ENCODE results near the gene ARHGAP10. TPM values are rescaled to one million over a fixed set of nuclear protein-coding genes. Genes with fewer than 3 reads are reported as not detected.

ARHGAP10 gene
- total and polyA plus RNA-seq, 3 experiments from 2014 or later: 8.6 to 14.0 (median 9.7) TPM

GRCh38 chr4:147821555-147821954 is 89.7 kb downstream of the ARHGAP10 start:
- Histone ChIP-seq H3K4me1 (ENCODE audit: insufficient read depth, low read length) (no peaks in the 10 kb centered on the region), H3K27ac (ENCODE audit: low read depth, low read length) (no peak overlapping the region), H3K9me3 (ENCODE audit: low read length) (no peaks in the 10 kb centered on the region), H3K27me3 (ENCODE audit: insufficient read depth, low read length, poor library complexity, severe bottlenecking) (no peaks in the 10 kb centered on the region), H3K36me3 (ENCODE audit: insufficient read depth, low read length) (no peaks in the 10 kb centered on the region), H3K4me3 (ENCODE audit: low read length) (no peak overlapping the region)
- H3K36me3 Mint-ChIP-seq: peaks cover 8 to 10% (median 10%) of the 10 kb centered on the region in 3 donors
- H3K27ac Mint-ChIP-seq: no peak overlapping the region
- ChIA-PET CTCF (no interaction called here), POLR2A (no interaction called here)
- H3K4me1 Mint-ChIP-seq: peaks cover 2 to 5% (median 4%) of the 10 kb centered on the region in 3 donors
- no peaks in the 10 kb centered on the region for H3K9me3 Mint-ChIP-seq
- no peak for DNase-seq
- H3K27me3 Mint-ChIP-seq: no peaks in the 10 kb centered on the region
- no peak overlapping the region for H3K4me3 Mint-ChIP-seq

- H3K27ac ChIP-seq (ENCODE audit: low read depth, low read length): no peak overlapping the region
- no peak for DNase-seq
- H3K36me3 ChIP-seq (ENCODE audit: insufficient read depth, low read length): no peaks in the 10 kb centered on the region
- no peaks in the 10 kb centered on the region for H3K27me3 ChIP-seq (ENCODE audit: insufficient read depth, low read length, poor library complexity, severe bottlenecking)
- no peak overlapping the region for H3K4me3 ChIP-seq (ENCODE audit: low read length)
- H3K9me3 Mint-ChIP-seq: no peaks in the 10 kb centered on the region
- H3K27ac Mint-ChIP-seq: no peak overlapping the region
- H3K27me3 Mint-ChIP-seq: no peaks in the 10 kb centered on the region
- H3K9me3 ChIP-seq (ENCODE audit: low read length): no peaks in the 10 kb centered on the region
- ChIA-PET POLR2A (no interaction called here), CTCF (no interaction called here)
- H3K36me3 Mint-ChIP-seq: peaks cover 8 to 11% (median 10%) of the 10 kb centered on the region in 3 donors
- peaks cover 2 to 5% (median 4%) of the 10 kb centered on the region in 3 donors for H3K4me1 Mint-ChIP-seq
- no peak overlapping the region for H3K4me3 Mint-ChIP-seq
- no peaks in the 10 kb centered on the region for H3K4me1 ChIP-seq (ENCODE audit: insufficient read depth, low read length)
These were observed 90.2 kb downstream of the ARHGAP10 start for GRCh38 chr4:147822128-147822527.

- no peak overlapping the region for H3K4me3 Mint-ChIP-seq
- Histone ChIP-seq H3K9me3 (ENCODE audit: low read length) (no peaks in the 10 kb centered on the region), H3K4me1 (ENCODE audit: insufficient read depth, low read length) (no peaks in the 10 kb centered on the region), H3K36me3 (ENCODE audit: insufficient read depth, low read length) (no peaks in the 10 kb centered on the region), H3K27ac (ENCODE audit: low read depth, low read length) (no peak overlapping the region), H3K27me3 (ENCODE audit: insufficient read depth, low read length, poor library complexity, severe bottlenecking) (no peaks in the 10 kb centered on the region), H3K4me3 (ENCODE audit: low read length) (no peak overlapping the region)
- peaks cover 8 to 11% (median 10%) of the 10 kb centered on the region in 3 donors for H3K36me3 Mint-ChIP-seq
- H3K27me3 Mint-ChIP-seq: no peaks in the 10 kb centered on the region
- CTCF ChIA-PET: no interaction called here
- H3K4me1 Mint-ChIP-seq: peaks cover 2 to 5% (median 4%) of the 10 kb centered on the region in 3 donors
- POLR2A ChIA-PET: no interaction called here
- H3K9me3 Mint-ChIP-seq: no peaks in the 10 kb centered on the region
- no peak for DNase-seq
- no peak overlapping the region for H3K27ac Mint-ChIP-seq
These were observed 91.2 kb downstream of the ARHGAP10 start for GRCh38 chr4:147823130-147823529.

GRCh38 chr4:147824316-147824715 is 92.4 kb downstream of the ARHGAP10 start:
- ChIA-PET CTCF (no interaction called here), POLR2A (no interaction called here)
- no peak for DNase-seq
- no peaks in the 10 kb centered on the region for H3K27me3 ChIP-seq (ENCODE audit: insufficient read depth, low read length, poor library complexity, severe bottlenecking)
- no peaks in the 10 kb centered on the region for H3K36me3 ChIP-seq (ENCODE audit: insufficient read depth, low read length)
- H3K9me3 ChIP-seq (ENCODE audit: low read length): no peaks in the 10 kb centered on the region
- H3K4me3 Mint-ChIP-seq: no peak overlapping the region
- H3K27me3 Mint-ChIP-seq: no peaks in the 10 kb centered on the region
- no peaks in the 10 kb centered on the region for H3K4me1 ChIP-seq (ENCODE audit: insufficient read depth, low read length)
- no peaks in the 10 kb centered on the region for H3K9me3 Mint-ChIP-seq
- peaks cover 8 to 11% (median 10%) of the 10 kb centered on the region in 3 donors for H3K36me3 Mint-ChIP-seq
- H3K4me3 ChIP-seq (ENCODE audit: low read length): no peak overlapping the region
- H3K27ac ChIP-seq (ENCODE audit: low read depth, low read length): no peak overlapping the region
- peaks cover 2 to 5% (median 4%) of the 10 kb centered on the region in 3 donors for H3K4me1 Mint-ChIP-seq
- H3K27ac Mint-ChIP-seq: peak overlapping the region in 1 of 8 donors; percentile 58

- Histone ChIP-seq H3K27ac (ENCODE audit: low read depth, low read length) (no peak overlapping the region), H3K36me3 (ENCODE audit: insufficient read depth, low read length) (no peaks in the 10 kb centered on the region), H3K9me3 (ENCODE audit: low read length) (no peaks in the 10 kb centered on the region), H3K4me3 (ENCODE audit: low read length) (no peak overlapping the region), H3K27me3 (ENCODE audit: insufficient read depth, low read length, poor library complexity, severe bottlenecking) (no peaks in the 10 kb centered on the region), H3K4me1 (ENCODE audit: insufficient read depth, low read length) (no peaks in the 10 kb centered on the region)
- Mint-ChIP-seq H3K27ac (peak overlapping the region in 2 of 8 donors; percentile 17 to 96), H3K4me1 (peaks cover 2 to 5% (median 4%) of the 10 kb centered on the region in 3 donors), H3K4me3 (peak overlapping the region in 1 of 7 donors; percentile 71), H3K36me3 (peaks cover 8 to 11% (median 10%) of the 10 kb centered on the region in 3 donors), H3K27me3 (no peaks in the 10 kb centered on the region), H3K9me3 (no peaks in the 10 kb centered on the region)
- CTCF ChIA-PET: no interaction called here
- no peak for DNase-seq
- POLR2A ChIA-PET: no interaction called here
These were observed 93.0 kb downstream of the ARHGAP10 start for GRCh38 chr4:147824884-147825283.

- no peak overlapping the region for H3K4me3 ChIP-seq (ENCODE audit: low read length)
- ChIA-PET POLR2A (no interaction called here), CTCF (no interaction called here)
- Mint-ChIP-seq H3K4me1 (peaks cover 2 to 5% (median 4%) of the 10 kb centered on the region in 3 donors), H3K9me3 (no peaks in the 10 kb centered on the region), H3K36me3 (peaks cover 8 to 11% (median 10%) of the 10 kb centered on the region in 3 donors), H3K4me3 (no peak overlapping the region), H3K27ac (no peak overlapping the region), H3K27me3 (no peaks in the 10 kb centered on the region)
- no peak overlapping the region for H3K27ac ChIP-seq (ENCODE audit: low read depth, low read length)
- H3K9me3 ChIP-seq (ENCODE audit: low read length): no peaks in the 10 kb centered on the region
- H3K4me1 ChIP-seq (ENCODE audit: insufficient read depth, low read length): no peaks in the 10 kb centered on the region
- DNase-seq: no peak
- no peaks in the 10 kb centered on the region for H3K36me3 ChIP-seq (ENCODE audit: insufficient read depth, low read length)
- no peaks in the 10 kb centered on the region for H3K27me3 ChIP-seq (ENCODE audit: insufficient read depth, low read length, poor library complexity, severe bottlenecking)
These were observed 93.8 kb downstream of the ARHGAP10 start for GRCh38 chr4:147825451-147826287.

GRCh38 chr4:147826288-147826646 is 94.4 kb downstream of the ARHGAP10 start:
- H3K27ac Mint-ChIP-seq: no peak overlapping the region
- Histone ChIP-seq H3K9me3 (ENCODE audit: low read length) (no peaks in the 10 kb centered on the region), H3K27ac (ENCODE audit: low read depth, low read length) (no peak overlapping the region), H3K4me1 (ENCODE audit: insufficient read depth, low read length) (no peaks in the 10 kb centered on the region), H3K36me3 (ENCODE audit: insufficient read depth, low read length) (no peaks in the 10 kb centered on the region), H3K4me3 (ENCODE audit: low read length) (no peak overlapping the region), H3K27me3 (ENCODE audit: insufficient read depth, low read length, poor library complexity, severe bottlenecking) (no peaks in the 10 kb centered on the region)
- CTCF ChIA-PET: no interaction called here
- no peak for DNase-seq
- H3K27me3 Mint-ChIP-seq: no peaks in the 10 kb centered on the region
- POLR2A ChIA-PET: no interaction called here
- H3K4me1 Mint-ChIP-seq: peaks cover 2 to 5% (median 4%) of the 10 kb centered on the region in 3 donors
- H3K9me3 Mint-ChIP-seq: no peaks in the 10 kb centered on the region
- H3K36me3 Mint-ChIP-seq: peaks cover 8 to 11% (median 10%) of the 10 kb centered on the region in 3 donors
- no peak overlapping the region for H3K4me3 Mint-ChIP-seq

GRCh38 chr4:147828331-147828905 is 96.5 kb downstream of the ARHGAP10 start:
- Mint-ChIP-seq H3K4me3 (no peak overlapping the region), H3K4me1 (peaks cover 3 to 5% (median 5%) of the 10 kb centered on the region in 3 donors), H3K9me3 (no peaks in the 10 kb centered on the region), H3K27me3 (no peaks in the 10 kb centered on the region), H3K36me3 (peaks cover 7 to 14% (median 12%) of the 10 kb centered on the region in 3 donors), H3K27ac (peak overlapping the region in 1 of 8 donors; percentile 18)
- ChIA-PET POLR2A (no interaction called here), CTCF (no interaction called here)
- Histone ChIP-seq H3K36me3 (ENCODE audit: insufficient read depth, low read length) (no peaks in the 10 kb centered on the region), H3K4me1 (ENCODE audit: insufficient read depth, low read length) (no peaks in the 10 kb centered on the region), H3K27me3 (ENCODE audit: insufficient read depth, low read length, poor library complexity, severe bottlenecking) (no peaks in the 10 kb centered on the region), H3K9me3 (ENCODE audit: low read length) (no peaks in the 10 kb centered on the region), H3K27ac (ENCODE audit: low read depth, low read length) (no peak overlapping the region), H3K4me3 (ENCODE audit: low read length) (no peak overlapping the region)
- no peak for DNase-seq
